GM13977 (cell line): Measurements from ENCODE around the gene RAB3D.
"Not testable (repeated sequence)": the region's sequence is repeated elsewhere in the genome, so short reads cannot be mapped to it uniquely, and the experiment has no call there.

ENCODE experiments used
- DNase-seq: peaks from one replicate; pipeline ENCODE4 v3.0.0; 2012; ENCODE audit warnings: low spot score
- in situ Hi-C: fragments of 300-500 bp; cut with MboI; formaldehyde crosslinking; loops from one replicate; pipeline ENCODE4 v1.12.0; 2022; ENCODE audit warnings: low sequenced_read_pairs, low pct_unique_long_range_greater_than_20kb, mixed read lengths, inconsistent platforms; ENCODE audit not compliant: unreplicated experiment
- TF ChIP-seq, protein P1 (sequence below): IDR thresholded peaks from 2 replicates; pipeline ENCODE4 v1.5.1; 2012; ENCODE audit warnings: mild to moderate bottlenecking, control low read depth; ENCODE audit not compliant: insufficient read depth; ENCODE audit errors: extremely low read depth, missing control alignments

Gene RAB3D

GRCh38 chr19:11380653-11381537 is 41.4 kb upstream of the RAB3D start:
- peak; percentile 99 for DNase-seq
- TF ChIP-seq, protein P1, sequence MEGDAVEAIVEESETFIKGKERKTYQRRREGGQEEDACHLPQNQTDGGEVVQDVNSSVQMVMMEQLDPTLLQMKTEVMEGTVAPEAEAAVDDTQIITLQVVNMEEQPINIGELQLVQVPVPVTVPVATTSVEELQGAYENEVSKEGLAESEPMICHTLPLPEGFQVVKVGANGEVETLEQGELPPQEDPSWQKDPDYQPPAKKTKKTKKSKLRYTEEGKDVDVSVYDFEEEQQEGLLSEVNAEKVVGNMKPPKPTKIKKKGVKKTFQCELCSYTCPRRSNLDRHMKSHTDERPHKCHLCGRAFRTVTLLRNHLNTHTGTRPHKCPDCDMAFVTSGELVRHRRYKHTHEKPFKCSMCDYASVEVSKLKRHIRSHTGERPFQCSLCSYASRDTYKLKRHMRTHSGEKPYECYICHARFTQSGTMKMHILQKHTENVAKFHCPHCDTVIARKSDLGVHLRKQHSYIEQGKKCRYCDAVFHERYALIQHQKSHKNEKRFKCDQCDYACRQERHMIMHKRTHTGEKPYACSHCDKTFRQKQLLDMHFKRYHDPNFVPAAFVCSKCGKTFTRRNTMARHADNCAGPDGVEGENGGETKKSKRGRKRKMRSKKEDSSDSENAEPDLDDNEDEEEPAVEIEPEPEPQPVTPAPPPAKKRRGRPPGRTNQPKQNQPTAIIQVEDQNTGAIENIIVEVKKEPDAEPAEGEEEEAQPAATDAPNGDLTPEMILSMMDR = peak; percentile 79
- in situ Hi-C loops = no loop called here

- no peak for DNase-seq
- TF ChIP-seq, protein P1 = no peak
- in situ Hi-C loops = no loop called here
These were observed 40.4 kb upstream of the RAB3D start for GRCh38 chr19:11379857-11380350.

GRCh38 chr19:11379269-11379845 is 39.9 kb upstream of the RAB3D start:
- in situ Hi-C loops, DNase-seq: not testable (repeated sequence)

GRCh38 chr19:11378319-11379189 is 39.1 kb upstream of the RAB3D start:
- DNase-seq = no peak
- TF ChIP-seq, protein P1 = peak; percentile 68
- in situ Hi-C loops = no loop called here

DNA sequence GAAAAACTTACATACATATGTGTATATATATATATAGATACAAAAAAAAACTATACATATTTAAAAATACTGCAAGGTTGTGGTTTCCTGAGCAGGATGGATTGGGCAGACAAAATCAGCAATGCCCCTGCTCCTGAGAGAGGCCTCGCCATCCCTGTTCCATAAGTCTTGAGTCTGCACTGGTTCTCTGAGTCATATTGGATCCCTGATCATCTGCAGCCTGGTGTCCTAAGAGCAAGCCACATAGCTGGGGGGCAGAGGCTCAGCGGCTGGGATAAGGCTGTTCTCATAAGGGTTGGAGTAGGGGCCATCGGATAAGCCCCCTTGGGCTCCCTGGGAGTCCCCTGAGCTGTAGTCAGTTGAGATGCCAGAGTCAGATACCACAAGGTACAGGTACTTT is 38.3 kb upstream of the RAB3D start:
- in situ Hi-C loops = no loop called here
- no peak for DNase-seq
- TF ChIP-seq, protein P1 = no peak

GRCh38 chr19:11377237-11377636 is 37.8 kb upstream of the RAB3D start:
- TF ChIP-seq, protein P1 = no peak
- DNase-seq = no peak
- in situ Hi-C loops = no loop called here
